HEK293T (cell line): Measurements from ENCODE around the gene ECM2.

ENCODE experiments used
- CTCF ChIA-PET: fragments of 350-600 bp; formaldehyde crosslinking; extraction: SDS; loops from one replicate; lab custom pipeline; 2021; ENCODE audit warnings: antibody characterized with exemption, inconsistent platforms; lab: Yijun Ruan, JAX
- POLR2A ChIA-PET: fragments of 350-600 bp; formaldehyde crosslinking; extraction: SDS; loops from one replicate; lab custom pipeline; 2020; ENCODE audit warnings: antibody characterized with exemption, inconsistent platforms; lab: Yijun Ruan, JAX
- DNase-seq: peaks from one replicate; pipeline ENCODE4 v3.0.0; 2012; ENCODE audit warnings: mixed read lengths; ENCODE audit errors: extremely low spot score
- ARNT ChIP-seq: fragments of 450-650 bp; IDR thresholded peaks from 2 replicates; pipeline ENCODE4 v1.6.1; 2017; ENCODE audit warnings: mild to moderate bottlenecking
- BHLHE40 ChIP-seq: fragments of 450-650 bp; IDR thresholded peaks from 2 replicates; pipeline ENCODE4 v1.6.1; 2016; ENCODE audit warnings: mild to moderate bottlenecking, moderate library complexity, borderline replicate concordance
- CTBP1 ChIP-seq: fragments of 450-650 bp; IDR thresholded peaks from 2 replicates; pipeline ENCODE4 v1.6.1; 2016; ENCODE audit warnings: borderline replicate concordance
- ELF4 ChIP-seq: fragments of 450-650 bp; IDR thresholded peaks from 2 replicates; pipeline ENCODE4 v1.6.1; 2017; ENCODE audit warnings: antibody characterized with exemption
- FOXA1 ChIP-seq: fragments of 450-650 bp; IDR thresholded peaks from 2 replicates; pipeline ENCODE4 v1.6.1; 2016; ENCODE audit warnings: mild to moderate bottlenecking
- FOXK2 ChIP-seq: fragments of 450-650 bp; IDR thresholded peaks from 2 replicates; pipeline ENCODE4 v1.6.1; 2016; ENCODE audit warnings: mild to moderate bottlenecking
- FOXM1 ChIP-seq: fragments of 450-650 bp; IDR thresholded peaks from 2 replicates; pipeline ENCODE4 v1.6.1; 2017; ENCODE audit warnings: mild to moderate bottlenecking, borderline replicate concordance
- HDGF ChIP-seq: fragments of 450-650 bp; IDR thresholded peaks from 2 replicates; pipeline ENCODE4 v1.6.1; 2017; ENCODE audit warnings: antibody characterized with exemption, borderline replicate concordance
- L3MBTL2 ChIP-seq: fragments of 450-650 bp; conservative IDR thresholded peaks from 2 replicates; pipeline ENCODE4 v1.6.1; 2016; ENCODE audit warnings: mild to moderate bottlenecking
- LEF1 ChIP-seq: fragments of 450-650 bp; IDR thresholded peaks from 2 replicates; pipeline ENCODE4 v1.6.1; 2017; ENCODE audit warnings: mild to moderate bottlenecking, borderline replicate concordance
- NFRKB ChIP-seq: fragments of 450-650 bp; IDR thresholded peaks from 2 replicates; pipeline ENCODE4 v1.6.1; 2016; ENCODE audit warnings: mild to moderate bottlenecking, moderate library complexity
- PKNOX1 ChIP-seq: fragments of 450-650 bp; IDR thresholded peaks from 2 replicates; pipeline ENCODE4 v1.6.1; 2016
- SP1 ChIP-seq: fragments of 450-650 bp; IDR thresholded peaks from 2 replicates; pipeline ENCODE4 v1.6.1; 2017
- SUZ12 ChIP-seq: fragments of 450-650 bp; IDR thresholded peaks from 2 replicates; pipeline ENCODE4 v1.6.1; 2016; ENCODE audit warnings: mild to moderate bottlenecking
- TARDBP ChIP-seq: fragments of 450-650 bp; IDR thresholded peaks from 2 replicates; pipeline ENCODE4 v1.6.1; 2016
- ZNF384 ChIP-seq: fragments of 450-650 bp; IDR thresholded peaks from 2 replicates; pipeline ENCODE4 v1.6.1; 2016

ECM2 gene

GRCh38 chr9:92550765-92551164 lies 15.0 kb upstream of the ECM2 start:
- TF ChIP-seq FOXA1: no peak
- TF ChIP-seq LEF1: no peak
- TF ChIP-seq FOXM1: no peak
- no peak for TF ChIP-seq ZNF384
- no peak for TF ChIP-seq SUZ12
- TF ChIP-seq L3MBTL2: no peak
- TF ChIP-seq NFRKB: no peak
- no peak for TF ChIP-seq ELF4
- TF ChIP-seq SP1: no peak
- no peak for TF ChIP-seq ARNT
- TF ChIP-seq CTBP1: no peak
- TF ChIP-seq BHLHE40: no peak
- TF ChIP-seq PKNOX1: no peak
- no peak for TF ChIP-seq HDGF
- TF ChIP-seq FOXK2: no peak
- TF ChIP-seq TARDBP: no peak
- no peak for DNase-seq
- ChIA-PET CTCF (no interaction called here), POLR2A (no interaction called here)

GRCh38 chr9:92547356-92547755 lies 11.6 kb upstream of the ECM2 start:
- no peak for TF ChIP-seq BHLHE40
- TF ChIP-seq FOXA1: no peak
- no peak for DNase-seq
- POLR2A ChIA-PET: no interaction called here
- CTCF ChIA-PET: no interaction called here

- POLR2A ChIA-PET: no interaction called here
- no peak for DNase-seq
- TF ChIP-seq ZNF384: no peak
- no peak for TF ChIP-seq PKNOX1
- no peak for TF ChIP-seq BHLHE40
- TF ChIP-seq HDGF: no peak
- no peak for TF ChIP-seq L3MBTL2
- TF ChIP-seq CTBP1: no peak
- TF ChIP-seq SP1: no peak
- no peak for TF ChIP-seq FOXA1
- TF ChIP-seq NFRKB: no peak
- TF ChIP-seq ARNT: no peak
- no peak for TF ChIP-seq SUZ12
- no peak for TF ChIP-seq FOXK2
- no peak for TF ChIP-seq ELF4
- TF ChIP-seq TARDBP: no peak
- no peak for TF ChIP-seq FOXM1
- TF ChIP-seq LEF1: no peak
- CTCF ChIA-PET: no interaction called here
These were observed 9.3 kb upstream of the ECM2 start for GRCh38 chr9:92545002-92545510.

- ChIA-PET POLR2A (no interaction called here), CTCF (no interaction called here)
- TF ChIP-seq NFRKB (no peak), CTBP1 (no peak), ZNF384 (no peak), SUZ12 (no peak), TARDBP (no peak), FOXA1 (no peak), SP1 (no peak), ARNT (no peak), L3MBTL2 (no peak), HDGF (no peak), FOXM1 (no peak), PKNOX1 (no peak), ELF4 (no peak), LEF1 (no peak), FOXK2 (no peak), BHLHE40 (no peak)
- DNase-seq: no peak
These were observed 8.2 kb upstream of the ECM2 start for GRCh38 chr9:92543972-92544371.

- no peak for TF ChIP-seq PKNOX1
- no peak for TF ChIP-seq TARDBP
- no peak for TF ChIP-seq HDGF
- TF ChIP-seq LEF1: no peak
- TF ChIP-seq FOXK2: no peak
- TF ChIP-seq ZNF384: no peak
- TF ChIP-seq L3MBTL2: no peak
- TF ChIP-seq FOXA1: no peak
- no peak for TF ChIP-seq ARNT
- TF ChIP-seq FOXM1: no peak
- TF ChIP-seq CTBP1: no peak
- CTCF ChIA-PET: no interaction called here
- POLR2A ChIA-PET: no interaction called here
- DNase-seq: no peak
These were observed 2.8 kb upstream of the ECM2 start for GRCh38 chr9:92538541-92538940.

GRCh38 chr9:92534674-92535073 lies 1.1 kb downstream of the ECM2 start:
- no peak for DNase-seq
- ChIA-PET CTCF (no interaction called here), POLR2A (no interaction called here)
- TF ChIP-seq SP1 (no peak), NFRKB (no peak), FOXK2 (no peak), CTBP1 (no peak)
